GM19372 (cell line): ENCODE measurements around the gene CLDN10.
"Not testable (repeated sequence)": the region's sequence is repeated elsewhere in the genome, so short reads cannot be mapped to it uniquely, and the experiment has no call there.

Experiments
- ATAC-seq: cut with Tn5 transposase; IDR thresholded peaks from one replicate; pipeline ENCODE4 v1.9.1; 2021; ENCODE audit warnings: mild to moderate bottlenecking, low read depth, moderate library complexity; ENCODE audit not compliant: unreplicated experiment

The CLDN10 gene

GRCh38 chr13:95540888-95541287 lies 11.6 kb upstream of the CLDN10 start:
- no peak for ATAC-seq

- ATAC-seq = no peak
Observed at GRCh38 chr13:95541308-95541707, 11.2 kb upstream of the CLDN10 start.

- no peak for ATAC-seq
Observed at GRCh38 chr13:95541911-95542474, 10.5 kb upstream of the CLDN10 start.

GRCh38 chr13:95544293-95544692 lies 8.2 kb upstream of the CLDN10 start:
- ATAC-seq = no peak

- ATAC-seq = no peak
Observed at GRCh38 chr13:95546919-95547318, 5.6 kb upstream of the CLDN10 start.

- no peak for ATAC-seq
Observed at GRCh38 chr13:95547531-95548167, 4.9 kb upstream of the CLDN10 start.

- no peak for ATAC-seq
Observed at GRCh38 chr13:95552208-95552538, 347 bp upstream of the CLDN10 start.

GRCh38 chr13:95553581-95554385 lies 1.3 kb downstream of the CLDN10 start:
- no peak for ATAC-seq

GRCh38 chr13:95557013-95557412 lies 4.5 kb downstream of the CLDN10 start:
- no peak for ATAC-seq

GRCh38 chr13:95559100-95559499 lies 6.6 kb downstream of the CLDN10 start:
- ATAC-seq = no peak

- ATAC-seq = no peak
Observed at GRCh38 chr13:95560387-95560786, 7.9 kb downstream of the CLDN10 start.

GRCh38 chr13:95564091-95564490 lies 11.6 kb downstream of the CLDN10 start:
- ATAC-seq = no peak

GRCh38 chr13:95564733-95565291 lies 12.3 kb downstream of the CLDN10 start:
- ATAC-seq = no peak

- ATAC-seq = not testable (repeated sequence)
Observed at GRCh38 chr13:95565758-95566157, 13.2 kb downstream of the CLDN10 start.

GRCh38 chr13:95568131-95568530 lies 15.6 kb downstream of the CLDN10 start:
- no peak for ATAC-seq

GRCh38 chr13:95570016-95570415 lies 17.5 kb downstream of the CLDN10 start:
- no peak for ATAC-seq

GRCh38 chr13:95571941-95572340 lies 19.4 kb downstream of the CLDN10 start:
- no peak for ATAC-seq

GRCh38 chr13:95573221-95573620 lies 20.7 kb downstream of the CLDN10 start:
- ATAC-seq = no peak

GRCh38 chr13:95579303-95579702 lies 26.8 kb downstream of the CLDN10 start:
- peak; percentile 58 for ATAC-seq

- ATAC-seq = no peak
Observed at GRCh38 chr13:95585867-95586266, 33.3 kb downstream of the CLDN10 start.

GRCh38 chr13:95588134-95588533 lies 35.6 kb downstream of the CLDN10 start:
- no peak for ATAC-seq

GRCh38 chr13:95588721-95589120 lies 36.2 kb downstream of the CLDN10 start:
- no peak for ATAC-seq
